Islet precursor cell (in vitro differentiated cells): ENCODE measurements around the gene TRIL.
A peak's percentile ranks its signal among the peaks of the same experiment; 100 is the strongest.

Experiments
- DNase-seq: peaks from one replicate; pipeline ENCODE4 v3.0.0-alpha.2; 2018

TRIL gene

DNA sequence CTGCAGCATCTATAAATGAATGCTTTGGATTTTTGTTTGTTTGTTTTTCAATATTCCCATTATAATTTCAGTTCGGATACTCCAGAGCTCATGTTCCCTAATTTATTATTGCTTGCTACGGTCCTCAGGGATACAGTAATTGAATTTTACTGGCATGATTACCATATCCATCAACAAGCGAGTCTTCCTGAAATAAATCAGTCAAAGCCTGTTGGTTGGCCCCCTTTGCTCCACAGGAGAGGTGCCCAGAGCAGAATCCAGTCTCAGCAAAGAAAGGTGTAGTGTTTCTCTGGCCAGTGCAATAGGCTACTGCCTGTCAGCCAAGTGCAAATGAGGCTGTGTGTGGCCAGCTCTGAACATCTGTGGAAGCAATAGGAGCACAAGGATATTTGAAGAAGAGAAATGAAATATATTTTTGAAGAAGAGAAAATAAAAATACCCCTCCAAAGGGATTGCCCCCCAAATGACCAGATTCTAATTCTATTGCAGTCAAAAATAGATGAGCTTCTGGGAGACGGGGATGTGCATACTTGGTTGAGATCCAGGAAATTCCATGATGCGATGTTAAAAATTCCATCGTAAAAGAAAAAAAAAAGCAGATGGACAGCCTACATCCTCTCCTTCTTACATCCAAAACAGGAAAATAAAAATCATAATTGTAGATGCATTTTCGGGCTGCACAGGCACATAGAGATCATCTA lies 18.1 kb downstream of the TRIL start:
- no peak for DNase-seq

DNA sequence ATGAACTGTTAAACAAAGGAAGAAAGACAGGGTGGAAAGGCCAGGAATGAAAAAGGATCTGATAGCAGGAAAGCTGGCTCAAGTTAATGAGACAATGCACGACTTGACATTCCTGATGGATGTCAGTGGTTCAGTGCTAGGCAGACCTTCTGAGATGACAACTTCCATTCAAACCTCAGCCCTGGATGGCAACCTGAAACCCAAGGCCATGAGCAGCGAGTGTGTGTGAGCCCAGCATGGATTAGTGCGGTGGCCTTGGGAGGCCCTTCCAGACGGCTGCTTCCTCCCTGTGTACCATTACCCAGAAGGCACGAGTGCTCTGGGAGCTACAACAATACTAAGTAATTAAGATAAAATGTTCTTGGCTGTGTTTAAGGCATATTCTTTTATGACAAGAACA lies 18.8 kb downstream of the TRIL start:
- DNase-seq = peak; percentile 65

DNA sequence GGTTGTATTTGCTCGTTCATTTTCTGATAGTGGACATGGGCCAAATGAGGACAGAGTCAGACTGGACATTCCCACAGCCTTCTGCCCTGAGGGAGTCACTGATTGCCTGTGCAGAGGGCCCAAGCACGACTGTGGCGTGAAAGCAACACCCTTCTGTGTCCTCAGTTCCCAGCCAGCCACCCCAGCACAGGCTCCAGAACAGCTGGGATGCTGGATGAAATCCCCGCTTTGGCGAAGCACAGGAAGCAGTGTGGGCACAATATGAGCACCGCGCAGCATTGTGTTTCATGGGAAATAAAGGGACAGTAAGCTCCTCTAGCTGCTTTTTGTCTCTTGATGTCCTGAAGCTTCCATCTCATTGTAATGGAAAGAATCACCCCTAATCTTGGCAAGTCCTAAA lies 20.5 kb downstream of the TRIL start:
- DNase-seq = no peak

DNA sequence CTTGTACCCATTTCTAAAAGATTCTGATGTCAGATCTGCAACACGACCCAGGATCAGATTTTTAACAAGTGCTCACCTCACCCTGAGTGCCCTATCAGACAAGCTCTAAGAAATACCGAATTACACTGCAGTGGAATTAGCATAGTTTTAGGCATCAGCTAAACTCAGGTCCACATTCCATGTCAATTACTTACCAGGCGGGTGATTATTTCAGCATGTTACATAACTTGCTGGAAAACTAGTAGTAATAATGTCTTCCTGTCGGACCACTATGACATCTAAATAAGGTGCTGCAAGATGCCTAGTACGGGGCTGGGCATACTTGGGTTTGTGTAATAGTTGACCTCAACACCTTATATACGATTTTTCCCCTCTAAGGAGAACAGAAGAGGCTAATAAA lies 21.0 kb downstream of the TRIL start:
- no peak for DNase-seq

DNA sequence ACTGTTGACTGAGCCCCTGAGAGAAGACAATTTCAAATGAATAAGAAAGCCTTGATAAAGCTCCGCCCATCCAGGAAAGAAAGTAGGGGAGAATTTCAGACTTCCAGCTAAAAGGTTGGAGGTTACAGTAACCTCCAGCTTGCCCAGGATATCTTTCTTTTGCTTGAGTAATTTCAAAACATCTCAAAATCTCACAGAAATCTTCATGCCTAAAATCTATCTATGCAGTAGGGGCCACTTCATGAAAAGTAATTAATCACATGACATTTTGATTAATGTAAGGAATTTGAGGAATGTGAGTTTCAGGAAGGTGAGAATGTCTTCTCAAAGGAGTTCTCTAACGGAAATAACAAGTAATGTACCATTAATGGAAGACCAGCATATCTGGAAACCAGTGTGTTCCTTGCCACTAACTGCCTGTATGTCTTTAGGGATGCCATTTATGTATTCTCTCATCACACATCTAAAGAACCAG lies 24.2 kb downstream of the TRIL start:
- no peak for DNase-seq

DNA sequence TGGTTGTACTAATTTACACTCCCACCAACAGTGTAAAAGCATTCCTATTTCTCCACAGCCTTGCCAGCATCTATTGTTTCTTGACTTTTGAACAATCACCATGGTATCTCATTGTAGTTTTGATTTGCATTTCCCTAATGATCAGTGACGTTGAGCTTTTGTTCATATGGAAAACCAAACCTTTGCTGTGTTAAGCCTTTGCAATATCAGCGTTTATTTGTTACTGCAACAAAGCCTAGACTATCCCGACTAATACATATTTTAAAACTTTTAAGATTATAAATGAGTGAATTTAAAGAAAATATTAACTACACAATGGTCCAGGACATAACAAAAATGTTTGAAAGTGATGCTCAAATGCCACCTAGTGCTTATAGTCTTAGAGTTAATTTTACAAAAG lies 26.6 kb downstream of the TRIL start:
- no peak for DNase-seq

DNA sequence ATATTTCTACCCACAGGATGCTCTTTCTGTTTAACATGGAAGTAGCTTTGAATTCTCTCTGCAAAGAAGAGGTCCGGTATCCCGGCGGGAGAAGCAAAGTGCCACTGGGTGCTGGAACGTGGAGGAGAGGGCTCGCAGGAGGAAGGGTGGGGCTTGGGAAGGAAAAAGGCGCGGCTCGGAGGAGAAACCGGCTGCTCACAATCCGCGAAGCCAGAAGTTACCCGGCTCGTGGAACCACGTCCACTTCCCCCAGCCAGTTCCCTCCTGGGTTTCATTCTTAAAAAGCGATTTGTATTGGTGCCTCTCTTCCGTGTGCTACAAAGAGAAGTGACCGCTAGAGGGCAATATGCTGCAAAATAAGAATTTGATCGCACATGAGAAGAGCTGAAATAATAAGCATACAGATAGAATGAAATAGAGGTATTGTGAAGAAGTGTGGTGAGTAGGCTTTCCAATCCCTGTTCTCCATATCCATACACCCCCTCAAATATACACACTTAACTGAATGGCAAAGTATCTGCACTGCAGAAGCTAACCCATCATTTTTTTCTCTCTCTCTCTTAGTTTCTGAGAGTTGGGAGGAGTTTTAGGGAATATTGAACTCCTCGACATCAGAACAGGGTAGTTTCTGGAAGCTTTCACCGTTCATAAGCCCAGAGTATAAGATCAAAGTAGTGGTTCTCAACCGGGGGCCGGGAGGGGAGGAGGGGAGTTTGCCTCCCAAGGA lies 31.1 kb downstream of the TRIL start:
- DNase-seq = peak; percentile 79

DNA sequence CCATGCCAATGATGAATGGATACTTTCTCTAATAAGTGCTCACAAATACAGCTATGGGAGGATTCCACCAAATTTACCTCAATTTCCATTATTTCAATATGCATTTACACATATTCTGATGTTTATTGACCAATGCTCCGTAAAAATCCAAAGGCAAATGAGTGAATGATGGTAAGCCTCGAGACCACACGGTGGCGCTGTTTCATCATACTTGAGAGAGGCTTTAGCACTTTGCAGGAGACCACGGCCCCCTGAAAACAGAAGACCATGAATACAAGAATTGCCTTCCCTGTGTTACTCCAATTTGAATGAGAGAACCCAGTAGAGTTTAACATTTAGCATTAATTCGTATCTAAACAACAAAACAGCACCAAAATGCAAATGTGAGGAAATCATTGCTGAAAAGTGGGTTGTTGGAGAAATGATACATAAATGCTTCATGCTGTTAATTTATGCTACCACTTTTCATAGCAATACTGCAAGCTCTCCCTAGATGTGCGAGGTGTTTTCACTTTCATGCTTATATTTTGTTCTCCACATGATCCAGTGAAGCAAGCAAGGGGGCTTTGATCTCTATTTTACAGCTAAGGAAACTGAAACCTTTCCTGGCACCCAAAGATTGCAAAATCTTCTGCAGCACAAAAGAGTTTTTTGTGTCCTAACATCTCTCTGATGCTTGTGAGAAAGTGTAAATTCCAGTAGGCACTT lies 35.4 kb downstream of the TRIL start:
- peak; percentile 75 for DNase-seq

DNA sequence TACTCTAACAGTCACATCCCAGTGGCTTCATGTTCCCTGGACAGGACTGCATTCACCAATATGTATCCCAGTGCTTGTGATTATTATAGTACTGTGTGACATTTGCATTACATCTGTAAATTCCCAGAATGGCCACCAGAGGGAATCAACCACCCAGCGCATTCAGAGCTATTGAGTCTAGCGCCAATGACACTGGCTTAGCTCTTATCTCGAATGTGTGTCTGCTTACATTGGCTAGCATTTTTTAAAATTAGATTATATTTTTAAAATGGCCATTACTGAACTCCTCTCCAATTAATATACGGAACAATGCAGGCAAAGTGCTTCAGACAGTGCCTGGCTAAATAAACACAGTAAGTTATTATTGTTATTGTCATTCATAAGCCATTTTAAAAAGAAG lies 36.3 kb downstream of the TRIL start:
- peak; percentile 69 for DNase-seq

DNA sequence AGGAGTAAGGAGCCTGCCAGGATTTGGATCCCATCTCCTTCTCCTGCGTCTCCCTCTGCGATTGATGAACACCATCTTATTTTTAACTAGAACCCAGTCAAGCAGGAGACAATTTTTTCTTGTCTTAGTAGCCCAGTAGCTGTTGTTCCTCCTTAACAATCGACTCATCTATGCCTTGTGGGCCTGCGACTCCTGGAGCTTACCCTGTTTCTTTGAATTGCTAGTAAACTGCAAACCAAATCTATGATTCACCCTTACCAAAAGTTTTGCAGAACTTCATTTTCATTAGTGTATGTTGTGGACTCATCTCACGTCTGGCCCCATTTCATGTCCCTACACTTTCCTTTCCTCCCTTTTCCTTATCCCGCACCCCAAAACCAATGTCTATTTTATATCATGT lies 37.7 kb downstream of the TRIL start:
- DNase-seq = no peak

DNA sequence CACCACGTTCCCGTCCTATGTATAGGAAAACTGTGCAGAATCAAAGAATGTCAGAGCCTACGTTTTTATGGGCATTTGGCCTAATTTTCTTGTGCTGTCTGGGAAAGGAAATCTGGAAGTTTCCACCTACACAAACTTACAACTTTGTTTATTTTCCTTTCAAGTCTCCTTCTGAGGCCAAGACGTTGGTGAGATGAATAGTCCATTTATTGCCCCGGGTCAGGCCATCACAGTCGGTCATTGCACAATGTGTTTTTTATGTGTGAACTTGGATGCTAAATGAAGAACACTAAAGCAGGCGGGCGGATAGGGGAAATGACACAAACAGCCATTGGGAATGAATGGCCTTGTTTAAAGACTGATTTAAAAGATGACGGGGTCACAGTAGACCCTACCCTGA lies 38.6 kb downstream of the TRIL start:
- DNase-seq = no peak

DNA sequence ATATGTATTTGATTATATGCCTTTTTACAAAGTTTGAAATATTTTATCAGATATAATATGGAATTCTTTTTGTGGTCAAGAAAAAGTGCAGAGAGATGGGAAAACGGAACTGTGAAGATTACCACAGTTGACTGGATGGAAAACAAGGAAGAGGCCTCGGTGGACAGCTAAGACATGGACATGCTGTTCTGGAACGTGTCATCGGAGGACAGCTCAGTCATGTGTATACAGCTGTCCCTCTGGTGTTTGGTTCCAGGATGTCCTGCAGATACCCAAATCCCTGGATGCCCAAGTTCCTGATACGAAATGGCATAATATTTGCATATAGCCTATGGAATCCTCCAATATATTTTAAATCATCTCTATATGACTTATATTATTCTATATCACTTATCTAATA lies 49.4 kb downstream of the TRIL start:
- no peak for DNase-seq

DNA sequence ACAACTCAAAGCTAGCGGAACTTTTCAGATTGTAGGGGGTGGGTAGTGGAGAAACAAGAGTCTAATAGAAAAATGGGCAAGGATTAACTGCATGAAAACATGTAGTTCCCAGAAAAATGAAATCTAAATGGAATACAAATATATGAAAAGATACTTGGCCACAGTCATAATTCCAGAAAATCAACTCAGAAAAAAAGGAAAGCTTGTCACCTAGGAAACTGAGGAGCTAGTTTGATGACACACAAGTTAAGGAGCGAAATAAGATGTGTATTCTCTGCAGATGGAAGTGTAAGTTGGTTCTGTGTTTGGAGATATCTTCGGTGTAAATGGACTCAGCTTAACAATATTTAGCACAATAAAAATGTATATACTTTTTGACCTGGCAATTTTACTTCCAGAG lies 52.7 kb downstream of the TRIL start:
- no peak for DNase-seq

DNA sequence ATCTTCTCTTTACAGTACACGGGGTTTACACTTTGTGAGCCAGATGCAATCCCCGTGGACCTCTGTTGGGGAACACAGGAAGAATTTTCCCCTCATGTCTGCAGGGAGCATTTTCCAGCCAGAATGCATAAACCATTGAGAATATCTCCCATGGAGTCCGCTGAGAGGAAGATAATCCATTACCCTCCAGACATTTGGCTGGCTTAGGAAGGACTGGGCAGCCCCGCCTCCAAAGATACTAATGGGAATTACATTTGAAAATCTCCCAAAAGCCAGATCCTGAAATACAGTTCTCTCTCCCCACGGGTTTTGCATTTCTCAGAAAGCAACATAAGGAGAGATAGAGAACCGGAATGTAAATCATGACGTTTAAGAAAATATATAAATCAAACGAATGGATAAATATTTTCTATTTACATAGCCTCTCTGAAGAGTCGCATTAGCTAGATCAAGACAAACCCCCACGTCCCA lies 53.5 kb downstream of the TRIL start:
- DNase-seq = no peak

DNA sequence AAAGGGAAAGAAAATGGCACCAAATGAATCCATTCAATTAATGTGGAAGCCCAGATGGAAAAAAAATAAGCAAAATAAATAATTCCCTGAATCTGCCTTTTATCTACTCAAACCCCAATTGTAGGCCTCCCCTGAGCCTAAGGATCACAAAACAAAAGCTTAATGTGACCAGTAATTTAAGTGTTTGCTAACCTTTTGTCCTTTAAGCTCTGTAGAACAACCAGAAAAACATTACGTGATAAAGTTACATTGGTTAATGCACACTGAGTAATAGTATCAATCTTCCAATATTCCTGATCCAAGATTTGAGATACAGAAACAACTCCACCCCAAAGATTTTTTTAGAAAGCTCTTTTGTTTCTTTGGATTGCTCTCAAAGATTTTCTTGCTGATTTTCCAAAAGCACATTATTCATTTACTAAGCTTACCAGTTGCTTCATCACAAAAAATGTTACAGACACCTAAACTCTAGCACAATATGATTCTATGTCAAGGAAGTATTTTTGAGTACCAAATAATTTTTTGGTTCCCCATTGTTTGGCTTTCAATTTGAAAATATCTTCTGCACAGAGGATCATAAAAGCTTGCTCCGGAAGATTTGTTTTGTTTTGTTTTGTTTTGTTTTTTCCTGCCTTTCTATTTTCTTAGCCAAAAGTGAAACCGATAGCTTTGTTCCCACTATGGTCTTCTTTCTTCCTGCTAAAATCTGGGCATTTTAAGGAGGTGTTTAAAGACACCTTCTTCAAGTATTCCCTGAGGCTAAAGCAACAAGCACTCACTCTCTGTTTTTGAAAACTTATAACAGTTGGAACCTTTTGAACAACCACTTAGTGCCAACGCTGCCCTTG lies 54.2 kb downstream of the TRIL start:
- no peak for DNase-seq
